K562 (cell line): ENCODE results near the gene FOXJ2. TPM values are rescaled to one million over a fixed set of nuclear protein-coding genes. Genes with fewer than 3 reads are reported as not detected.

Source experiments
- ATAC-seq: fragments of 200-7000 bp; cut with Tn5 transposase; 3 replicates; pipeline ENCODE4 v1.9.1; 2020; ENCODE audit warnings: moderate library complexity
- BruUV-seq: library from RNA; stranded (reverse); fragments of 400-500 nt; replicated peaks from 2 replicates; lab custom pipeline; 2021; lab: Mats Ljungman, UMichigan
- CTCF ChIA-PET: fragments of 300-600 bp; formaldehyde crosslinking; extraction: SDS; loops from one replicate; lab custom pipeline; 2021; ENCODE audit warnings: low intra/inter-chr PET ratio; lab: Yijun Ruan, JAX
- POLR2A ChIA-PET: fragments of 300-600, 350-650 bp; sonication (Branson Sonifier 250); formaldehyde crosslinking; extraction: SDS; loops from one replicate; lab custom pipeline; 2021; ENCODE audit warnings: antibody characterized with exemption, inconsistent platforms; lab: Yijun Ruan, JAX
- DNase-seq, 4 experiments: peaks; one replicate each; pipeline versions ENCODE4 v3.0.0 to v3.0.0-alpha.2; 2011 to 2018; ENCODE audit warnings: low spot score in 3 of 4, mixed read lengths in 3 of 4; ENCODE audit errors: extremely low read depth in 1 of 4
- FAIRE-seq: peaks from 2 replicates; lab custom pipeline; 2011; peaks lifted over from hg19 to GRCh38; lab: Jason Lieb, UNC
- H2AFZ ChIP-seq: 2 replicates; pipeline ENCODE4 v1.6.0; 2011; ENCODE audit warnings: low read depth, low read length, control low read depth, inconsistent platforms
- H3K27ac ChIP-seq: fragments of 200-600 bp; 3 replicates; pipeline ENCODE4 v1.8.0; 2011; ENCODE audit warnings: low read depth, mild to moderate bottlenecking, control low read depth, inconsistent platforms, low read length, moderate library complexity, mixed read lengths; ENCODE audit errors: extremely low read depth
- H3K27me3 ChIP-seq, 2 experiments: fragments of 300-600 bp in 1 of 2; 2 replicates in 1 of 2; 3 replicates in 1 of 2; pipeline versions ENCODE4 v1.6.0 to v1.8.0; 2011; ENCODE audit warnings: inconsistent platforms in 2 of 2, low read length in 2 of 2, mild to moderate bottlenecking in 1 of 2, mixed read lengths in 1 of 2, moderate library complexity in 1 of 2; ENCODE audit not compliant: control insufficient read depth in 2 of 2, insufficient read depth in 2 of 2
- H3K36me3 ChIP-seq: fragments of 300-600 bp; 3 replicates; pipeline ENCODE4 v1.8.0; 2011; ENCODE audit warnings: mild to moderate bottlenecking, low read length, inconsistent platforms; ENCODE audit not compliant: control insufficient read depth, insufficient read depth
- H3K4me1 ChIP-seq, 2 experiments: fragments of 200-600 bp in 1 of 2; replicated peaks in 1 of 2; 2 replicates in 1 of 2; 3 replicates in 1 of 2; pipeline versions ENCODE4 v1.5.1 to v1.8.0; 2011; ENCODE audit warnings: inconsistent platforms in 2 of 2, low read length in 2 of 2, mild to moderate bottlenecking in 1 of 2, mixed read lengths in 1 of 2, moderate library complexity in 1 of 2; ENCODE audit not compliant: control insufficient read depth in 2 of 2, insufficient read depth in 2 of 2
- H3K4me2 ChIP-seq: 2 replicates; pipeline ENCODE4 v1.6.1; 2011; ENCODE audit warnings: low read length, control low read depth, inconsistent platforms, mixed read lengths; ENCODE audit not compliant: insufficient read depth
- H3K4me3 ChIP-seq: fragments of 200-600 bp; sonication (generic), shearing (Covaris generic); 2 replicates; pipeline ENCODE4 v1.5.1; 2016; ENCODE audit warnings: control low read depth, inconsistent platforms
- H3K79me2 ChIP-seq: fragments of 200-600 bp; 3 replicates; pipeline ENCODE4 v1.8.0; 2011; ENCODE audit warnings: low read length, inconsistent platforms; ENCODE audit not compliant: control insufficient read depth, insufficient read depth
- H3K9ac ChIP-seq, 2 experiments: 2 replicates each; pipeline versions ENCODE4 v1.6.0 to v1.6.1; 2011; ENCODE audit warnings: low read depth in 2 of 2, low read length in 2 of 2, control low read depth in 1 of 2, inconsistent platforms in 1 of 2, mild to moderate bottlenecking in 1 of 2, mixed read lengths in 1 of 2; ENCODE audit not compliant: insufficient read depth in 1 of 2
- H3K9me1 ChIP-seq: one replicate; pipeline ENCODE4 v1.6.0; 2011; ENCODE audit warnings: inconsistent platforms, mild to moderate bottlenecking, low read length, moderate library complexity; ENCODE audit not compliant: control insufficient read depth, insufficient read depth
- H3K9me3 ChIP-seq: replicated peaks from 2 replicates; pipeline ENCODE4 v1.5.1; 2011; ENCODE audit warnings: low read depth, low read length, inconsistent platforms; ENCODE audit not compliant: control insufficient read depth, insufficient read depth
- H4K20me1 ChIP-seq: replicated peaks from 2 replicates; pipeline ENCODE4 v1.6.1; 2011; ENCODE audit warnings: low read length, inconsistent platforms, mixed read lengths; ENCODE audit not compliant: control insufficient read depth, insufficient read depth
- ATF6 ChIP-seq: sonication (generic); formaldehyde crosslinking; IDR thresholded peaks from 2 replicates; pipeline ENCODE4 v1.4.0; 2020; ENCODE audit warnings: mild to moderate bottlenecking, missing genetic modification reagents
- CEBPB ChIP-seq: fragments of 450-650 bp; IDR thresholded peaks from 2 replicates; pipeline ENCODE4 v1.6.1; 2016; ENCODE audit warnings: missing genetic modification characterization, missing compliant biosample characterization
- CEBPG ChIP-seq, 3 experiments: fragments of 200-800 bp in 1 of 3; sonication (Bioruptor generic) in 1 of 3; sonication (generic) in 1 of 3; formaldehyde crosslinking in 1 of 3; IDR thresholded peaks in 2 of 3; conservative IDR thresholded peaks in 1 of 3; 2 replicates each; pipeline versions ENCODE4 v1.6.1 to v1.8.0; 2016 to 2022; ENCODE audit warnings: missing compliant biosample characterization in 2 of 3, missing genetic modification characterization in 2 of 3, mild to moderate bottlenecking in 1 of 3, missing genetic modification reagents in 1 of 3
- DEAF1 ChIP-seq: fragments of 450-650 bp; formaldehyde crosslinking; IDR thresholded peaks from 2 replicates; pipeline ENCODE4 v1.4.0; 2020; ENCODE audit warnings: mild to moderate bottlenecking, moderate library complexity
- FOXA1 ChIP-seq: fragments of 450-650 bp; IDR thresholded peaks from 2 replicates; pipeline ENCODE4 v1.6.1; 2016; ENCODE audit warnings: mild to moderate bottlenecking, borderline replicate concordance
- GTF2E2 ChIP-seq: fragments of 200-800 bp; sonication (Bioruptor generic); IDR thresholded peaks from 2 replicates; pipeline ENCODE4 v1.6.1; 2016; ENCODE audit warnings: missing genetic modification characterization, missing compliant biosample characterization
- KAT7 ChIP-seq: sonication (generic); formaldehyde crosslinking; IDR thresholded peaks from 2 replicates; pipeline ENCODE4 v1.8.0; 2022; ENCODE audit warnings: missing genetic modification reagents, mild to moderate bottlenecking, borderline replicate concordance
- ZBED1 ChIP-seq: IDR thresholded peaks from 2 replicates; pipeline ENCODE4 v1.6.1; 2014
- ZEB2 ChIP-seq: fragments of 450-650 bp; IDR thresholded peaks from 2 replicates; pipeline ENCODE4 v1.6.1; 2016
- ZNF239 ChIP-seq: fragments of 250-450 bp; sonication (Bioruptor Pico); IDR thresholded peaks from 2 replicates; pipeline ENCODE4 v1.4.0; 2020; ENCODE audit warnings: mild to moderate bottlenecking
- WGBS: fragments of 100-300 bp; shearing (Covaris generic); methylation state at CpG from one replicate; pipeline ENCODE4 v1.1.6; 2016; ENCODE audit warnings: low coverage, mixed read lengths; ENCODE audit not compliant: insufficient coverage; ENCODE audit errors: missing lambda C conversion rate; 5-methylcytosine and 5-hydroxymethylcytosine counted together
- in situ Hi-C: fragments of 300-500 bp; cut with MboI; formaldehyde crosslinking; loops from 4 replicates; pipeline ENCODE4 v1.15.0; 2018; ENCODE audit warnings: inconsistent platforms, mixed read lengths
- intact Hi-C: fragments of 100-400 bp; cut with micrococcal nuclease; formaldehyde crosslinking; loops from 2 replicates; pipeline ENCODE4 v1.14.2; 2022
- polyA plus RNA-seq, 8 experiments: library from polyadenylated mRNA; depleted of rRNA in 4 of 8; stranded (reverse) in 5 of 8; unstranded in 3 of 8; fragments of >200 nt; fragmentation: Nextera tagmentation in 2 of 8; fragmentation: Illumina TruSeq in 1 of 8; extraction: Ambion mirVana in 2 of 8; extraction: Trizol in 1 of 8; gene quantifications; 2 replicates each; pipeline versions ENCODE4 v1.2.1 to v1.2.3, GENCODE V29; 2011 to 2014; ENCODE audit warnings: inconsistent platforms in 1 of 8, missing spikeins in 1 of 8
- total RNA-seq, 7 experiments: library from RNA; depleted of rRNA in 6 of 7; stranded (reverse); fragments of >200 nt in 6 of 7; fragmentation: Illumina TruSeq in 2 of 7; extraction: Trizol in 2 of 7; gene quantifications; 2 replicates each; pipeline versions ENCODE4 v1.2.1 to v1.2.3, GENCODE V29; 2011 to 2021; ENCODE audit warnings: low replicate concordance in 1 of 7

The FOXJ2 gene
- total and polyA plus RNA-seq, 9 of the 15 experiments (the other 6 are each of a cell fraction or from before 2014, with no cell fraction given) = 1.0 to 7.5 (median 2.4) TPM

- in situ Hi-C loops = no loop called here
- Histone ChIP-seq H3K27me3 (no peaks in the 10 kb centered on the region), H3K36me3 (peaks cover 84% of the 10 kb centered on the region), H3K79me2 (peaks cover 12% of the 10 kb centered on the region), H3K9ac (no peak overlapping the region), H4K20me1 (no peaks in the 10 kb centered on the region), H3K27ac (no peak overlapping the region), H2AFZ (no peak overlapping the region), H3K4me1 (no peaks in the 10 kb centered on the region), H3K9me1 (no peaks in the 10 kb centered on the region), H3K9me3 (no peaks in the 10 kb centered on the region), H3K4me3 (no peak overlapping the region), H3K4me2 (no peak overlapping the region)
- TF ChIP-seq ZEB2 (no peak), ATF6 (CRISPR knock-in tag) (no peak), GTF2E2 (no peak), KAT7 (CRISPR knock-in tag) (no peak), ZBED1 (no peak), CEBPG (CRISPR knock-in tag; IDR thresholded peaks at IDR 0.05) (no peak), CEBPG (tag; conservative IDR thresholded peaks at IDR 0.05 in 1 of 2, IDR thresholded peaks at IDR 0.05 in 1 of 2) (no peak), DEAF1 (CRISPR knock-in tag) (no peak), CEBPB (no peak), ZNF239 (CRISPR knock-in tag) (no peak), FOXA1 (no peak)
- no TSS peak for BruUV-seq
- ATAC-seq (no peak), DNase-seq (no peak), FAIRE-seq (no peak)
- CTCF ChIA-PET = no interaction called here
- POLR2A ChIA-PET = interaction anchor here (0.6 kb wide), 1 partner anchor 566 kb away, joined by 3 read pairs; no protein-coding TSS in a partner anchor
- WGBS = 93% methylated on average over 3 of the region's 3 CpGs
- intact Hi-C loops = no loop called here
Measured at GRCh38 chr12:8093291-8093690, 60.8 kb downstream of the FOXJ2 start.
